Measurements from ENCODE around the gene UACA.
"Not testable (repeated sequence)": the region's sequence is repeated elsewhere in the genome, so short reads cannot be mapped to it uniquely, and the experiment has no call there.

UACA gene

DNA sequence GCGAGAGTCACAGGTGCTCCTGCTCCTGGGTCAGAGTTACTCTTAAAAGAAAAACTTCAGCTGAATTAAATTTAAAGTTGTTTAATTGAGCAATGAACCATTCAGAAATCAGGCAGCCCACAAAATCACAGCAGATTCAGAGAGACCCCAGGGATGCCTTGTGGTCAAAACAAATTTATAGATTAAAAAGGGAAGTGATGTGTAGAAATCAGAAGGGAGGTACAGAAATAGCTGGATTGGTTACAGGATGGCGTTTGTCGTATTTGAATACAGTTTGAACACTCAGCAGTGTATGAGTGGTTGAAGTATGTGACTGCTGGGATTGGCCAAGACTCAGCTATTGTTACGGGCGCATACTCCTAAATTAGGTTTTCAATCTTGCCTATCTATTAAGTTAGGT is 58.6 kb downstream of the UACA start:
- DNase-seq (ENCODE audit: low spot score): no peak

DNA sequence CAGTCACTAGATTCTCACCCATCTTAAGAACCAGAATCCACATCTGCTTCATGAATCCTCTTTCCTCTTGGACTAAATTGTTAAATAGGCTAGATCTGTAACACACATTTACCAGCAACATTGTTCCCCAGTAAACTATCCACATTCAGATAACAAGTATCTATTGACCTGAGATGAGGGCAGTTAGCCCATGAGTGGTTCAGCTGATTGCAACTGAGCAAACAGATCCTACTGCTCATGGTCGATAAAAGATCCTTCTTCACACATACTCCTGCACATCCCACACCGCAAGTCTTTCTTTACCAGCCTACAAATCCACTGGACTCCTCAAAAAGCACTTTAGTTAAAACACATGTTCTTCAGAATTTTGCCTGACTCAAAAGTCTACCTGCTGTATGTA is 59.2 kb downstream of the UACA start:
- no peak for DNase-seq (ENCODE audit: low spot score)

GRCh38 chr15:70703096-70703878 is 60.1 kb downstream of the UACA start:
- no peak for DNase-seq (ENCODE audit: low spot score)

- no peak for DNase-seq (ENCODE audit: low spot score)
Observed at GRCh38 chr15:70702584-70702983, 60.8 kb downstream of the UACA start.

- no peak for DNase-seq (ENCODE audit: low spot score)
Observed at GRCh38 chr15:70701891-70702568, 61.3 kb downstream of the UACA start.

GRCh38 chr15:70701171-70701570 is 62.2 kb downstream of the UACA start:
- DNase-seq (ENCODE audit: low spot score): no peak

- no peak for DNase-seq (ENCODE audit: low spot score)
Observed at GRCh38 chr15:70699890-70700289, 63.5 kb downstream of the UACA start.

DNA sequence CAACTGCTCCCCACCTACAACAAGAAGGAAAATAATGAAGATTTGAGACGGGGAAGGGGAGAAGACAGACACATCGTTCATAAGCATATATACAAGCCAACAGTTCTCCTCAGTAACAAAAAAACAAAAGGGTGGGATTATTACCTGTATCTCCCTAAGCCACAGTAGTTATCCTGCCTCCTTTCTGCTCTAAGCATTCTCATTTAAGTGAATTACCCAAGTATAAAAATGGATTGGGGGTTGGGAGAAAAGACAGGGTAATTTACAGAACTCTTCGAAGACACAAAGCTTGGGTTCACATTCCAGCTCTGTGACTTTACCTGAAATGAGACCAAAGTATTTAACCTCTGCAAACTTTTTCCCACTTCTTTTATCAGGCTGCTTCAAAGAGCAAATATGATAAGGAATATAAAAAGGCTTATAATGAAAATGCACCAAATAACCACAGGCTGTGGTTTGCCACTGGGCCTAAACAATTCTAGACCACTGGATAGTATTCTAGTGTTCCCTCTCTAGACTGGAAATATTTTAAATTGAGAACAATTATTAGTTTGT is 64.4 kb downstream of the UACA start:
- DNase-seq (ENCODE audit: low spot score): no peak

GRCh38 chr15:70698426-70698825 is 64.9 kb downstream of the UACA start:
- DNase-seq (ENCODE audit: low spot score): no peak

DNA sequence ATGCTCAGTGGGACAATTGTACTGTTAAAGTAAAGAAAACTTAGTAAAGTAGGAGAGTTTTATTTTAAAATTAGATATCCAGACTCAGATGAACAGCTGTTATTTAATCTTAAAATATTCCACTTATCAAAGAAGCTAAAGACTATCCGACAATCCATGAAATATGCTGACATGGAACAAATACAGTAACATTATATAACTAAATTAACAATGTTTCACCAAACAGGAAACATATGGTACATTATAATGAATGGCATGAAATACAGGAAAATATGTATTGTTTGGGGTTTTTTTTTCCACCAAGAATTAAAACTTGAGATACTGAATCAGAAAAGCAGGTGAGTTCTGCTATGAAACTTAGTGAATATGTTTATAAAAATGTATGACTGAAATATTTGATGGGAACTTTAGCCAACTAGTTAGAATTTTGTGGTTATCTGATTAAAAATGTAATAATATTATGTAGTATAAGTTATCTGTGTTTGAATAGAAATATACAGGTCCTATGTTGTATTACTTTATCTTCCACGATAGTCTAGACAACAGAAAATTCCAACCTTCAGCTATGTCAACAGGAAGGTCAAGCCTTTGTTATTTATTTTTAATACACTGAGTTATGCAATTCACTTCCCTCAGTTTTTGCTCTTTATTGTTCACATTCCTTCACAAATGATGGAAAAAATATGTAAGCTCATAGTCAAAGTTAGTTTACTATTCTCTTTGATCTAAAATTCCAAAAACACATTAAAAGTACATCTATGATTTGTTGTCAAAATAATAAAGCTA is 72.7 kb downstream of the UACA start:
- DNase-seq (ENCODE audit: low spot score): no peak

GRCh38 chr15:70690021-70690420 is 73.3 kb downstream of the UACA start:
- no peak for DNase-seq (ENCODE audit: low spot score)

- DNase-seq (ENCODE audit: low spot score): no peak
Observed at GRCh38 chr15:70687482-70687881, 75.9 kb downstream of the UACA start.

GRCh38 chr15:70680817-70681216 is 82.5 kb downstream of the UACA start:
- DNase-seq (ENCODE audit: low spot score): no peak

GRCh38 chr15:70679919-70680231 is 83.5 kb downstream of the UACA start:
- DNase-seq (ENCODE audit: low spot score): no peak

- DNase-seq (ENCODE audit: low spot score): no peak
Observed at GRCh38 chr15:70672081-70672480, 91.3 kb downstream of the UACA start.

DNA sequence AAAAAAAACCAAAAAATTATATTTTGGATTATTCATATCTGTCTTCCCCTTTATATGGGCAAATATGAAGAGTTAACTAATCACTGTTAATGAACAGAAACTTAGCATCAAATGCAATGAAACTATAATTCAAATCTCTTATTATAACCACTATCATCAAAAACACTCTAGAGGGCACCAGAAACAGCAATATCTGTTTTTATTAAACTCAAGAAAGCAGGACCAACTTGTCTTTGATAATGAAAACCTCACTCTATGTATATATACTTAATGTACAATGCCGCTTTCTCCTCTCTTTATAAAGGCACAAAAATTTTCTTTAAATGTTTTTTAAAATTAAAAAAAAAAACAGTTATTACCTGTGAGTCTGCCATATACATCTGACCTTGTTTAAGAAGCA is 92.7 kb downstream of the UACA start:
- no peak for DNase-seq (ENCODE audit: low spot score)

- DNase-seq (ENCODE audit: low spot score): no peak
Observed at GRCh38 chr15:70669966-70670658, 93.2 kb downstream of the UACA start.

DNA sequence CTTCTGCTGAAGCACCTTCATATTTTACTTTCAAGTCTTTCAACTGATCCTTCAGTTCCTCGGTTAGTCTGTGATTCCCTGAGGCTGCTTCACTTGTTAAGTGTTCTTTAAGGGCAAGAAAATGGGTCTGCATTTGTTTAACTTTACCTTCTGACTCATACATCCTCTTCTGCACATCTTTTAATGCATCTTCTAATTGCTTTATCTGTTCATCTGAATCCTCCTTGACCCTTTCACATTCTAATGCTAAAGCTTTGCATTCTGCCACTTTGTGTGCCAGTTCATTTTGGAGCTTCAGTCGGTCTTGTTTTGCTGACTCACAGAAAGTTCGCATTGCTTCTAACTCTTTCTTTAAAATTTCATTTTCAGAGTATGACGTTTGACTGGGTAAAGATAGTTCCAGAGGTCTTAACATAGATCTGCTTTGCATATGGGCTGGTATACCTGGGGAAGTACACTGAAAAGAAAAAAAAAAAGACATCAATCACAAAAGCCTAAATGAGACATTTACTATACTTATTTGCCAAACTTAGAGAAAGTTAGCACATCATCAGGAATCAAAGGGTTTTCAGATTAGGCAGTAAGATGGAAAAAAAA is 94.3 kb downstream of the UACA start:
- DNase-seq (ENCODE audit: low spot score): no peak

GRCh38 chr15:70665599-70665998 is 97.8 kb downstream of the UACA start:
- no peak for DNase-seq (ENCODE audit: low spot score)

GRCh38 chr15:70664494-70664893 is 98.9 kb downstream of the UACA start:
- DNase-seq (ENCODE audit: low spot score): no peak

DNA sequence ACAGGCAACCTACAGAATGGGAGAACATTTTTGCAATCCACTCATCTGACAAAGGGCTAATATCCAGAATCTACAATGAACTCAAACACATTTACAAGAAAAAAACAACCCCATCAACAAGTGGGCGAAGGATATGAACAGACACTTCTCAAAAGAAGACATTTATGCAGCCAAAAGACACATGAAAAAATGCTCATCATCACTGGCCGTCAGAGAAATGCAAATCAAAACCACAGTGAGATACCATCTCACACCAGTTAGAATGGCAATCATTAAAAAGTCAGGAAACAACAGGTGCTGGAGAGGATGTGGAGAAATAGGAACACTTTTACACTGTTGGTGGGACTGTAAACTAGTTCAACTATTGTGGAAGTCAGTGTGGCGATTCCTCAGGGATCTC is 100.3 kb downstream of the UACA start:
- DNase-seq (ENCODE audit: low spot score): not testable (repeated sequence)

GRCh38 chr15:70659662-70660061 is 103.7 kb downstream of the UACA start:
- no peak for DNase-seq (ENCODE audit: low spot score)

Data from ecto neural progenitor cell (in vitro differentiated cells).